Muscle layer of colon (tissue), 2 donors: Measurements from ENCODE around the gene TMEM63C.

ENCODE experiments used
- H3K27ac ChIP-seq: one replicate; pipeline ENCODE4 v1.7.0; 2013; ENCODE audit warnings: low read depth, mild to moderate bottlenecking, low read length, moderate library complexity
- H3K27me3 ChIP-seq, 2 donors: one replicate each; pipeline ENCODE4 v1.7.0; 2013; ENCODE audit warnings: low read length in 2 of 2, mild to moderate bottlenecking in 2 of 2; ENCODE audit not compliant: insufficient read depth in 2 of 2, control insufficient read depth in 1 of 2
- H3K36me3 ChIP-seq: one replicate; pipeline ENCODE4 v1.7.0; 2013; ENCODE audit warnings: mild to moderate bottlenecking, low read length; ENCODE audit not compliant: insufficient read depth
- H3K4me1 ChIP-seq: one replicate; pipeline ENCODE4 v1.7.0; 2013; ENCODE audit warnings: mild to moderate bottlenecking, low read length; ENCODE audit not compliant: insufficient read depth
- H3K4me3 ChIP-seq, 2 donors: one replicate each; pipeline ENCODE4 v1.7.0; 2013; ENCODE audit warnings: low read length in 2 of 2, low read depth in 1 of 2, mild to moderate bottlenecking in 1 of 2, moderate library complexity in 1 of 2
- H3K9ac ChIP-seq: one replicate; pipeline ENCODE4 v1.7.0; 2013; ENCODE audit warnings: low read length
- H3K9me3 ChIP-seq: one replicate; pipeline ENCODE4 v1.7.0; 2013; ENCODE audit warnings: mild to moderate bottlenecking, low read length
- donor health status: abdominal sarcoma.
- donor health status: Adenocarcinoma of cecum.

TMEM63C gene

DNA sequence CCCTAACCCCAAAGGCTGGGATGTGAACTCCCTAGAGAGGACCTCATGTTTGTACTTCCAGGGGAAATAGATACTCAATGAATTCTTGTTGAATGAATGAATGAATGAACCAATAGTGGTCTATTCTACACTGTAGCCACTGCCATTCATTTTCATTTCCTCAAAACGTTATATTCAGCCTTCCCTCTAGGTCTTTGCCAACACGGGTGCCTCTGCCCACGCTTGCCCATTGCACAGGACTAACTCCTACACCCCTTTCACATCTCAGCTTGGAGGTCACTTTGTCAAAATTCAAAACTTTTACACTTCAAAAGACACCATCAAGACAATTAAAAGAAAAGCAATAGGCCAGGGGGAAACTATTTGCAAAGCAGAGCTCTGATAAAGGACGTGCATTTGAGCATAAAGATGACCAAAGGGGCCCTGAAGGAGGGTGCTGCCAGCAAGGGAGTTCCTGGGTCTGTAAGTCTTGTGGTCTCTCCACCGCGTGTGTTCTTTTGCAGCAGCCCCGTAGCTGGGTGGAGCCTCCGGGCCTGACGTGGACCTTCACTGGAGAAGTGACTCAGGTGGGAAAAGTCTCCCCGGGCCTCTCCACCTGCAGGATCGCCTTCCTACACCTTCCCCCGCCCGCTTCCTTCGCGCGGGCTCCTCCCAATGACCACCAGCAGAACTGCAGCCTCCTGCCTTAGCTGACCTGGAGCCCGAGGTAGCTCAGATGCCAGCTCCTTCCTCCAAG, 31.5 kb downstream of the TMEM63C start:
- H3K9me3 ChIP-seq: no peaks in the 10 kb centered on the region

DNA sequence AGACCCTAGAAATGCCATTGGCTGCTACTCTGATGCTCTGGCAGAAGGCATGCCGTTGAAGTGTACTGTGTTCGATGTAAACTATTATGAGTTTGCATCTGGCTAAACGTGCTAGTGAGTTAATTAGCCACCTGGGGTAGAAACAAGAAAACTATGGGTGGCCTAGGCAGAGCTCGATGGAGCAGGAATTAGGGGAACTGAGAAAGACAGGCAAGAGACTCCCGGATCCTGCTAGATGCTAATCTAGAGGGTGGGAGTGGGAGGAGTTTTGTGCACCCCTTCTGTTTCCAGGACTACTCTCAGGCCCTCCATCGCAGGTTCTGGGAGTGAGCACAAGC, 32.0 kb downstream of the TMEM63C start:
- H3K9me3 ChIP-seq: no peaks in the 10 kb centered on the region
- no peaks in the 10 kb centered on the region for H3K27me3 ChIP-seq

More for the DNA sequence above, 31.5 kb downstream of the TMEM63C start:
- Histone ChIP-seq H3K27me3 (no peaks in the 10 kb centered on the region), H3K4me3 (no peak overlapping the region), H3K36me3 (no peaks in the 10 kb centered on the region), H3K4me1 (no peaks in the 10 kb centered on the region), H3K9ac (no peak overlapping the region), H3K27ac (no peak overlapping the region)

DNA sequence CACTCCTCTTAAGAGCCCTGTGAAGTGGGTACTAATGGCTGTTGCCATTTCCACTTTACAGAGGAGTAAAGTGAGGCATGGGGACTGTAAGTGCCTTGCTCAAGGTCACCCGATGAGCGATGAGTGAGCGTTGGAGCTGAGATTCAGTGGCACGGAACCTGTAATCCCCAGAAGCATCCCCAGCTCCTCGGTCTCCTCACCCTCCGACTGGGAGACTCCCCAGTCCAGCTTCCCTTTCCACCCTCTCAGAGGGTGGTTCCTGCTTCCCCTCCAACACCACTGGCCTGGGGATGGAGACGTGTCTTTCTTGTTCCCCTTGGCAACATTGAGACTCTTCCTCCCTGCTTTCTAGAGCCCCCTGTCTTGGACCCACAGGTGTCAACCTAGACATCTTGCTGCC, 32.6 kb downstream of the TMEM63C start:
- Histone ChIP-seq H3K36me3 (no peaks in the 10 kb centered on the region), H3K4me1 (no peaks in the 10 kb centered on the region), H3K27ac (no peak overlapping the region), H3K9me3 (no peaks in the 10 kb centered on the region), H3K4me3 (no peak overlapping the region), H3K27me3 (peaks cover 0 to under 1% of the 10 kb centered on the region in 2 donors), H3K9ac (no peak overlapping the region)

More for the DNA sequence above, 32.0 kb downstream of the TMEM63C start:
- Histone ChIP-seq H3K9ac (no peak overlapping the region), H3K4me1 (no peaks in the 10 kb centered on the region), H3K27ac (no peak overlapping the region), H3K36me3 (no peaks in the 10 kb centered on the region), H3K4me3 (no peak overlapping the region)

DNA sequence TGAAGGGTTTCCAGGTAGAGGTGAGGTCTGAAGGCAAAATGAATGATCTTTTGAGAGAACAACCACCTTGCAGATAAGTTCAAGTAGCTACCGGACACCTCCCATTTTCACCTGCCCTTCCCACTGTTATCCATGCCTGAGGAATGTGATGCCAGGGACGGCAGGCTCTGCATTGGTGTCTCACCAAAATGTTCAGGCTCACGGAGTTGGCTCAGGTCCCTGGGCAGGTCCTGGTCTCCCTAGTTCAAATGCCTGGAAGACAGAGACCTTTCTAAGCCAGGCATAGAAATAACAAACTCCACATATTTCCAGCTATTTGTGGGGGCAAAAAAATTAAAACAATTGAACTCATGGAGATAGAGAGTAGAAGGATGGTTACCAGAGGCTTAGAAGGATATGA, 36.0 kb downstream of the TMEM63C start:
- H3K27me3 ChIP-seq: peaks cover 0 to 5% of the 10 kb centered on the region in 2 donors

DNA sequence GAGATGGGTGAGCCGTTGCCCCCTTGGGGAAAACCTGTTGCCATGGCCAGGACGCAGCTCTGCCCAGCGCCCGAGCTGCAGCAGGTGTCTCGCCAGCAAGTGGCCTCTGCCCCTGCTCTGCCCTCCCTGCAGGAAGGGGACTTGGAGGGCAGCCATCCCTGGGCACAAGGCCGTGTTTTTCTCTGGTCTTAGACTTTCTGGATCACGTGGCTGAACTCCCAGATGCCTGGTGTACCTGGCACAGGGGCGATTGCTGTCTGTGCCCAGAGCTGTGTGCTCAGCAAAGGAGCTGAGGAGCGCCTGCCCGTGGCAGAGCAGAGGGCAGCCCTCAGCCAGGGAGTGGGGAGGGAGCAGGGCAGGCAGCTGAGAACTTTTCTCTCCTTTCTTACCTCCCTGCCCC, 38.0 kb downstream of the TMEM63C start:
- Histone ChIP-seq H3K27me3 (peaks cover 0 to 5% of the 10 kb centered on the region in 2 donors), H3K27ac (no peak overlapping the region), H3K4me1 (no peaks in the 10 kb centered on the region), H3K36me3 (no peaks in the 10 kb centered on the region), H3K9me3 (no peaks in the 10 kb centered on the region), H3K4me3 (no peak overlapping the region), H3K9ac (no peak overlapping the region)

More for the DNA sequence above, 36.0 kb downstream of the TMEM63C start:
- H3K27ac ChIP-seq: no peak overlapping the region
- no peaks in the 10 kb centered on the region for H3K9me3 ChIP-seq
- no peaks in the 10 kb centered on the region for H3K4me1 ChIP-seq
- no peaks in the 10 kb centered on the region for H3K36me3 ChIP-seq
- no peak overlapping the region for H3K9ac ChIP-seq
- H3K4me3 ChIP-seq: no peak overlapping the region

DNA sequence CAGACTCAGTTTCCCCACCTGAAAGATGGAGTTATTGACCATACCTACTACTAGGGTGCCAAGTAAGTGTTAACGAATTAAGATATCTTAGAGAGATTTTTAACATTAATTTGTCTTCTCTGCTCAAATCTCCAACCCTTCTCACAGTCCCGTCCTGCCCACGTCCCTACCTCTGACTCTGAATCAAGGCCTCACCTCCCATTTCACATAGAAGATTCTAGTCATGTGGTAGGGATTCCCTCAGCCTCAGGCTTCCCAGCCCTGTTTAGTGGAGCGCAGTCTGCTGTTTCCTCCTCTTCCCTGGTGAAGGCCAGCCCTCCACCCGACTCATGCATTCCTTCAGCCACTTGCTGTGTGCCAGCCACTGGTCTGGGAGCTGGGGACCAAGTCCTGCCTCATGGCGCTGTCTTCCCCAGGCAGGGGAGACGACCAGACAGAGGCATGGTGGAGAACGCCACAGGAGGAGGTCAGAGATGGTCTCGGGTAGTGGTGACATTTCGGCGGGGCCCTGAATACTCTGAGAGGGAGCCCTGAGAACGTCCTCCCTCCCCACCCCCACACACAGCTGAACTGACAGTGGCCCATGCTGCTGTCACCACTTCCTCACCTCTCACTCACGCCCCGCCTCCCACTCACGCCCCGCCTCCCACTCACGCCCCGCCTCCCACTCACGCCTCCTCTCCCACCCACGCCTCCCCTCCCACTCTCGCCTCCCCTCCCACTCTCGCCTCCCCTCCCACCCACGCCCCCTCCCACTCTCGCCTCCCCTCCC, 38.8 kb downstream of the TMEM63C start:
- no peaks in the 10 kb centered on the region for H3K9me3 ChIP-seq
- H3K9ac ChIP-seq: no peak overlapping the region
- peaks cover 0 to 5% of the 10 kb centered on the region in 2 donors for H3K27me3 ChIP-seq
- H3K4me3 ChIP-seq: no peak overlapping the region
- H3K27ac ChIP-seq: no peak overlapping the region
- H3K36me3 ChIP-seq: no peaks in the 10 kb centered on the region
- no peaks in the 10 kb centered on the region for H3K4me1 ChIP-seq

DNA sequence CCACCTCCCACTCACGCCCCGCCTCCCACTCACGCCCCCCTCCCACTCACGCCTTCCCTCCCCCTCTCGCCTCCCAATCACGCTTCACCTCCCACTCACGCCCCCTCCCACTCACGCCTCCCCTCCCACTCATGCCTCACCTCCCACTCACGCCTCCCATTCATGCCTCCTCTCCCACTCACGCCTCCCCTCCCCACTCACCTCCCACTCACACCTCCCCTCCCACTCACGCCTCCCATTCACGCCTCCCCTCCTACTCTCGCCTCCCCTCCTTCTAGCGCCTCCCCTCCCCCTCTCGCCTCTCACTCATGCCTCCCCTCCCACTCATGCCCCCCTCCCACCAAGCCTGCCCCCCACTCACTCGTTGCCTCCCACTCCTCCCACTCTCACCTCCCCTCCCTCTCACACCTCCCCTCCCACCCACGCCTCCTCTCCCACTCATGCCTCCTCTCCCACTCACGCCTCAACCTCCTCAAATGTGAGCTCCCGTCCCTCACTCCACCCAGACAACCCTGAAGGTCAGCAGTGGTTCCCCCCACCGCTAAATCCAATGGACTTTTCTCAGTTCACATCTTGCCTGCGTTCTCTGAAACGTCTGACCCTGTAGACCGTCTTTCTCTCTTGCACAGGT, 39.8 kb downstream of the TMEM63C start:
- H3K27me3 ChIP-seq: peaks cover 0 to 5% of the 10 kb centered on the region in 2 donors
- H3K9ac ChIP-seq: no peak overlapping the region
- no peak overlapping the region for H3K4me3 ChIP-seq
- H3K4me1 ChIP-seq: no peaks in the 10 kb centered on the region
- H3K27ac ChIP-seq: no peak overlapping the region
- H3K36me3 ChIP-seq: no peaks in the 10 kb centered on the region
- H3K9me3 ChIP-seq: no peaks in the 10 kb centered on the region

DNA sequence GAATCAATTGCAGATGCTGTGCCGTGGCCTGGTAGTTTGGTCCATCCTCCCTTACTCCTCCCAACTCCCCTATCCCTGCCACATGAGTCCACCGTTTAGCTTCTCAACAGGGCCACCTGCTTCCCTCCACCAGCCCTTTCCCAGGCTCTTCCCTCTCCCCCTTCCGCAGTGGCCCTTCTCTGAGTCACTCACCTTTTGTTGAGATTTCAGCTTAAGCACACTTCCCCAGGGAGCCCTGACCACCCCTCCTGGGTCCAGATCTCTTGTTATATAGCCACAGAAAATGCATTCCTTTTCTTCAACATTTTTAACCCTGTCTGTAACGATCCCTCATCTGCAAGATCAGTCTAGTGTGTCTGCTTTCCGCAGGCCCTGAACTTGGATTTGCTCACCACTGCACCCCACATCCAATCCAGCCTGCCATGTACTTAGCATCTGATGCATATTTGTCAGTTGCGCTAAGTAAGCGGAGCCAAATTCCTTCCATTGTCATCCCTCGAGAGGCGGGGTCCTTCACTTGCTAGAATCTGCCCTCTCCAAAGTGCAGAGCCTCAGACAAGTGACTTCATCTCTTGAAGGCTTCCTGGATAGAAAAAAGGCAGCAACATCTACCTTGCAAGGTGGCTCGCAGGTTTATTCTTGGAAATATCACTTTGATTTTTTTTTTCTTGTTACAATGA, 41.1 kb downstream of the TMEM63C start:
- Histone ChIP-seq H3K9ac (no peak overlapping the region), H3K36me3 (no peaks in the 10 kb centered on the region), H3K9me3 (no peaks in the 10 kb centered on the region), H3K4me3 (no peak overlapping the region), H3K27ac (no peak overlapping the region), H3K27me3 (peaks cover 0 to 5% of the 10 kb centered on the region in 2 donors), H3K4me1 (no peaks in the 10 kb centered on the region)

DNA sequence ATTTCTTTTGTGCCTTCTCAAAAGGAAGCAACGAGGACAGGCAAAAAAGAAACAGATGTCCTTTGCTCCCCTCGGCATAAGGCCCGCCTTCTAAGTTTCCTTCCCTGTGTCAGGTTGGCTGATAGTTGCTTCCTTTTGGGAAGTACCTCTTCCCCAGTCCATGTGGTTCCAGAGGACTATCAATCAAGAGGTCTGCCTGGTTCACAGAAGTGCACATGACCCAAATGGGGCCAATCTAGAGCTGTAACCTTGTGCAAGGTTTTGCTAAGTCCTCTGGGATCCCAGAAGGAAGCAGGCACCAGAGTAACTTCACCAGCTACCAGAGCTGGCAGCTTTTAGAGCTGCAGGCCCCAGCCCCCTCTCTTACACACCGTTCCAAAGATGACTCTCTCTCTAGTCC, 42.6 kb downstream of the TMEM63C start:
- Histone ChIP-seq H3K4me3 (no peak overlapping the region), H3K4me1 (no peaks in the 10 kb centered on the region), H3K9me3 (no peaks in the 10 kb centered on the region), H3K27me3 (peaks cover 0 to 4% of the 10 kb centered on the region in 2 donors), H3K27ac (no peak overlapping the region), H3K9ac (no peak overlapping the region), H3K36me3 (no peaks in the 10 kb centered on the region)

DNA sequence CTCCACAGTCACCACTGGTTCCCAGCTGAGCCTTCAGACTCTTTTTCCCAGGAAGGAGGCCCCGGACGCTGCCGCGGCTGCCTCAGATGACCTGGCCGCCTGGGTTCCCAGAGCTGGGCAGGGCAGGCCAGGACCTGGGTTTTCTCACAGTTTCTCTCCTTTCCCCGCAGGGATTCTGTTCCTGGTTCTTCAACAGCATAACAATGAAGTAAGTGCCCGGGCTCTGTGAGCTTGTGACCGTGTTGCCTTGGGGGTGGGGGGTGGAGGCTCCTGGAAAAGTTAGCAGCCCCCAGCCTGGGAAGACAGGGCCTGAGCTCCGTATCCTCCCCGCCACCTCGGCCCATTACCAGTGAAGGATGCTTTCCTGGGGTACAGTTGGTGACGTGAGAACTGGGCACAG, 43.7 kb downstream of the TMEM63C start:
- Histone ChIP-seq H3K27me3 (no peaks in the 10 kb centered on the region), H3K9ac (no peak overlapping the region), H3K4me3 (no peak overlapping the region), H3K36me3 (no peaks in the 10 kb centered on the region), H3K4me1 (no peaks in the 10 kb centered on the region), H3K9me3 (no peaks in the 10 kb centered on the region), H3K27ac (no peak overlapping the region)

DNA sequence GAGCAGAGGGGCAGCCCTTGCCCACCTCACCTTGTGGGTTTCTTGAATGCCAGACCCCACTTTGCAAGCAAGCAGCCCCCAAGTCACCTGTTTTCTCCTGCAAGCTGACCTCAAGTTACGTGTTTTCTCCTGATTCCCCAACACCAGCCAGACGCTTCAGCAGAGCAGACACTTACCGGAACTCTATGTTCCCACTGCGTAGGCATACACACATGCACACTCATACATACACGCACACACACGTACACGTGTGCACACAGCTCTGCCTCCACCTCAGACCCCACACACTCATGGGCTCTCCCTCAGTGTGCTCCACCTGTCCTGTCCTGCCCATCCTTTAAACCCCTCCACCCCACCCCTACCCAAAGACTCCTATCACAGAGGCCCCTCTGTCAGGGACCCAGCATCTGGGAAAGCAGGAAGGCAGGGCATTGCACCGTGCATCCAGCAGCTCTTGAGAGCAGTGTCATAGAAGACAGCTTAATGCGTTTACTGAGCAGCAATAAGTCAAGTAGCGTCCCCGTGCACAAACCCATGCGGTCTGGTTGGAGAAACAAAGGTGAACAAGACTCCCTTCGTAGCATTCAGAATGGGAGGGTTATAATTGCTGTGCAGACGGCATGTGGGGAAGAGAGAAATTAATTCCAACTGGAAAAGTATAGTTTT, 44.4 kb downstream of the TMEM63C start:
- no peaks in the 10 kb centered on the region for H3K36me3 ChIP-seq
- H3K9me3 ChIP-seq: no peaks in the 10 kb centered on the region
- H3K27ac ChIP-seq: no peak overlapping the region
- no peak overlapping the region for H3K9ac ChIP-seq
- H3K4me1 ChIP-seq: no peaks in the 10 kb centered on the region
- H3K4me3 ChIP-seq: no peak overlapping the region
- no peaks in the 10 kb centered on the region for H3K27me3 ChIP-seq
